CD14-positive monocyte (primary cell): ENCODE measurements around the gene SIX2. TPM values are rescaled to one million over a fixed set of nuclear protein-coding genes. Genes with fewer than 3 reads are reported as not detected.

Experiments used
- DNase-seq, 3 donors: peaks; one replicate each; pipeline ENCODE4 v3.0.0-alpha.2; 2011 to 2022
- H2AFZ ChIP-seq: 2 replicates; pipeline ENCODE4 v1.6.0; 2012; ENCODE audit warnings: mild to moderate bottlenecking, low read depth, low read length, inconsistent platforms; ENCODE audit not compliant: insufficient read depth, poor library complexity, severe bottlenecking
- H3K27ac ChIP-seq, 2 donors: 1 replicate in 1 of 2; 2 replicates in 1 of 2; pipeline ENCODE4 v1.5.1; 2012 to 2013; ENCODE audit warnings: low read length in 2 of 2, control low read depth in 1 of 2, inconsistent platforms in 1 of 2, low read depth in 1 of 2, mild to moderate bottlenecking in 1 of 2
- H3K27me3 ChIP-seq, 2 donors: one replicate each; pipeline versions ENCODE4 v1.6.0 to v1.6.1; 2011 to 2013; ENCODE audit warnings: low read length in 2 of 2; ENCODE audit not compliant: control insufficient read depth in 2 of 2, insufficient read depth in 2 of 2
- H3K36me3 ChIP-seq, 2 donors: replicated peaks in 1 of 2; 1 replicate in 1 of 2; 2 replicates in 1 of 2; pipeline versions ENCODE4 v1.5.1 to v1.6.1; 2012 to 2013; ENCODE audit warnings: low read length in 2 of 2, control low read depth in 1 of 2, inconsistent platforms in 1 of 2, mild to moderate bottlenecking in 1 of 2; ENCODE audit not compliant: insufficient read depth in 2 of 2, control insufficient read depth in 1 of 2
- H3K4me1 ChIP-seq, 2 donors: 1 replicate in 1 of 2; 2 replicates in 1 of 2; pipeline versions ENCODE4 v1.5.1 to v1.6.1; 2012 to 2013; ENCODE audit warnings: low read length in 2 of 2, control low read depth in 1 of 2, inconsistent platforms in 1 of 2, mild to moderate bottlenecking in 1 of 2, moderate library complexity in 1 of 2; ENCODE audit not compliant: insufficient read depth in 2 of 2, control insufficient read depth in 1 of 2
- H3K4me2 ChIP-seq: replicated peaks from 2 replicates; pipeline ENCODE3; 2012; ENCODE audit warnings: low read length, moderate library complexity, mild to moderate bottlenecking; ENCODE audit not compliant: poor library complexity, severe bottlenecking; ENCODE audit errors: extremely low read depth
- H3K4me3 ChIP-seq, 3 experiments: fragments of 200-600 bp in 1 of 3; sonication (generic) in 1 of 3; replicated peaks in 1 of 3; 1 replicate in 2 of 3; 2 replicates in 1 of 3; pipeline ENCODE4 v1.5.1; 2011 to 2013; ENCODE audit warnings: low read length in 3 of 3, mild to moderate bottlenecking in 3 of 3, control low read depth in 2 of 3, low read depth in 2 of 3, inconsistent platforms in 1 of 3, moderate library complexity in 1 of 3
- H3K79me2 ChIP-seq: 2 replicates; pipeline ENCODE4 v1.6.0; 2012; ENCODE audit warnings: mild to moderate bottlenecking, control low read depth, inconsistent platforms, low read length, moderate library complexity; ENCODE audit not compliant: insufficient read depth
- H3K9ac ChIP-seq: 2 replicates; pipeline ENCODE4 v1.6.0; 2017; ENCODE audit warnings: low read length, mild to moderate bottlenecking; ENCODE audit not compliant: insufficient read depth, poor library complexity, severe bottlenecking
- H3K9me3 ChIP-seq, 2 donors: replicated peaks in 1 of 2; 1 replicate in 1 of 2; 2 replicates in 1 of 2; pipeline versions ENCODE4 v1.5.1 to v1.6.1; 2012 to 2013; ENCODE audit warnings: low read length in 2 of 2, control low read depth in 1 of 2; ENCODE audit not compliant: control insufficient read depth in 1 of 2, insufficient read depth in 1 of 2
- H4K20me1 ChIP-seq: 2 replicates; pipeline ENCODE4 v1.6.0; 2012; ENCODE audit warnings: mild to moderate bottlenecking, low read length, control low read depth, moderate library complexity; ENCODE audit not compliant: insufficient read depth
- H3K27ac Mint-ChIP-seq, 7 donors: one replicate each; pipeline ENCODE4 v1.8.0; 2020; ENCODE audit warnings: mild to moderate bottlenecking in 7 of 7, mixed read lengths in 7 of 7, moderate library complexity in 6 of 7, inconsistent platforms in 2 of 7
- H3K27me3 Mint-ChIP-seq, 3 donors: one replicate each; pipeline ENCODE4 v1.8.0; 2021 to 2022; ENCODE audit warnings: low read depth in 3 of 3, mild to moderate bottlenecking in 3 of 3, mixed read lengths in 3 of 3, moderate library complexity in 3 of 3, inconsistent platforms in 1 of 3
- H3K36me3 Mint-ChIP-seq, 2 donors: one replicate each; pipeline ENCODE4 v1.8.0; 2020; ENCODE audit warnings: mixed read lengths in 2 of 2, inconsistent platforms in 1 of 2, mild to moderate bottlenecking in 1 of 2
- H3K4me1 Mint-ChIP-seq: one replicate; pipeline ENCODE4 v1.8.0; 2020; ENCODE audit warnings: mild to moderate bottlenecking, mixed read lengths
- H3K4me3 Mint-ChIP-seq, 2 donors: one replicate each; pipeline ENCODE4 v1.8.0; 2020; ENCODE audit warnings: mild to moderate bottlenecking in 2 of 2, mixed read lengths in 2 of 2, moderate library complexity in 1 of 2
- H3K9me3 Mint-ChIP-seq, 7 donors: one replicate each; pipeline ENCODE4 v1.8.0; 2020 to 2022; ENCODE audit warnings: mixed read lengths in 7 of 7, mild to moderate bottlenecking in 6 of 7, moderate library complexity in 6 of 7, inconsistent platforms in 2 of 7
- CTCF ChIP-seq: fragments of 200-600 bp; IDR thresholded peaks from one replicate; pipeline ENCODE4 v1.8.0; 2022; ENCODE audit warnings: antibody characterized with exemption, mild to moderate bottlenecking
- WGBS: methylation state at CpG from one replicate; pipeline ENCODE4 v1.1.5; 2013; ENCODE audit warnings: missing lambda C conversion rate; ENCODE audit not compliant: insufficient coverage; 5-methylcytosine and 5-hydroxymethylcytosine counted together
- intact Hi-C, 2 donors: fragments of 100-400 bp; cut with micrococcal nuclease; formaldehyde crosslinking; loops; one replicate each; pipeline versions ENCODE4 v1.15.0 to v1.15.1; 2023
- polyA plus RNA-seq, 3 donors: library from polyadenylated mRNA; depleted of rRNA in 1 of 3; unstranded in 2 of 3; stranded (reverse) in 1 of 3; fragments of 300-500 nt in 2 of 3; fragments of >200 nt in 1 of 3; fragmentation: Illumina TruSeq in 2 of 3; gene quantifications; 1 replicate in 2 of 3; 2 replicates in 1 of 3; pipeline ENCODE4 v1.2.3, GENCODE V29; 2012 to 2021

The SIX2 gene
- polyA plus RNA-seq, 3 donors = not detected

GRCh38 chr2:45014016-45014702 lies 4.9 kb upstream of the SIX2 start:
- Mint-ChIP-seq H3K27me3 (peaks cover 90 to 98% (median 91%) of the 10 kb centered on the region in 3 donors), H3K27ac (no peak overlapping the region), H3K9me3 (peaks cover 0 to 29% (median 9%) of the 10 kb centered on the region in 7 donors), H3K4me1 (peaks cover 22% of the 10 kb centered on the region), H3K4me3 (peak overlapping the region in 1 of 2 donors; percentile 75), H3K36me3 (peaks cover 1 to 3% of the 10 kb centered on the region in 2 donors)
- intact Hi-C loops = no loop called here
- 5% methylated on average over 41 of the region's 57 CpGs for WGBS
- peak overlapping the region; percentile 46 for H3K4me2 ChIP-seq
- H3K79me2 ChIP-seq = no peaks in the 10 kb centered on the region
- H3K36me3 ChIP-seq = no peaks in the 10 kb centered on the region
- peaks cover 0 to 56% of the 10 kb centered on the region in 2 donors for H3K9me3 ChIP-seq
- DNase-seq = peak in 2 of 3 donors; percentile 3 to 18
- TF ChIP-seq CTCF = peak; percentile 56
- peak overlapping the region; percentile 8 for H3K9ac ChIP-seq
- no peaks in the 10 kb centered on the region for H4K20me1 ChIP-seq
- no peak overlapping the region for H3K27ac ChIP-seq
- peaks cover 21 to 24% of the 10 kb centered on the region in 2 donors for H3K4me1 ChIP-seq
- peaks cover 84 to 87% of the 10 kb centered on the region in 2 donors for H3K27me3 ChIP-seq
- no peak overlapping the region for H2AFZ ChIP-seq
- H3K4me3 ChIP-seq = peak overlapping the region in 1 of 3 experiments; percentile 34

GRCh38 chr2:45013229-45014015 lies 4.2 kb upstream of the SIX2 start:
- Mint-ChIP-seq H3K36me3 (peaks cover 1 to 6% of the 10 kb centered on the region in 2 donors), H3K9me3 (peaks cover 0 to 33% (median 13%) of the 10 kb centered on the region in 7 donors), H3K27me3 (peaks cover 89 to 98% (median 91%) of the 10 kb centered on the region in 3 donors), H3K4me3 (peak overlapping the region in 1 of 2 donors; percentile 81), H3K4me1 (peaks cover 26% of the 10 kb centered on the region), H3K27ac (no peak overlapping the region)
- Histone ChIP-seq H3K4me2 (peak overlapping the region; percentile 46), H3K36me3 (no peaks in the 10 kb centered on the region), H3K9me3 (peaks cover 0 to 56% of the 10 kb centered on the region in 2 donors), H3K4me3 (peak overlapping the region in 1 of 3 experiments; percentile 34), H3K79me2 (no peaks in the 10 kb centered on the region), H3K27ac (no peak overlapping the region), H4K20me1 (no peaks in the 10 kb centered on the region), H3K27me3 (peaks cover 83 to 89% of the 10 kb centered on the region in 2 donors), H3K4me1 (peaks cover 24 to 31% of the 10 kb centered on the region in 2 donors), H3K9ac (peak overlapping the region; percentile 8), H2AFZ (no peak overlapping the region)
- TF ChIP-seq CTCF = no peak
- no peak for DNase-seq
- WGBS = 4% methylated on average over 83 of the region's 83 CpGs
- intact Hi-C loops = no loop called here
